ENCODE data around the gene ACSM2B. TPM values are rescaled to one million over a fixed set of nuclear protein-coding genes. Genes with fewer than 3 reads are reported as not detected.

ACSM2B gene
- total RNA-seq, 1 experiment from 2014 or later = not detected

- no peak for TF ChIP-seq EZH2 (IDR thresholded peaks at IDR 0.05; ENCODE audit: borderline replicate concordance, low read depth, low read length, poor library complexity, severe bottlenecking)
- no peak for TF ChIP-seq CTCF (conservative IDR thresholded peaks at IDR 0.05; ENCODE audit: low read depth, low read length)
- Histone ChIP-seq H3K27ac (ENCODE audit: low read depth, low read length, poor library complexity, severe bottlenecking) (no peak overlapping the region), H3K4me3 (ENCODE audit: low read depth, low read length, poor library complexity, severe bottlenecking) (no peak overlapping the region), H3K36me3 (ENCODE audit: insufficient read depth, low read length, poor library complexity, severe bottlenecking) (no peaks in the 10 kb centered on the region), H3K9me3 (ENCODE audit: low read depth, low read length, poor library complexity, severe bottlenecking) (no peaks in the 10 kb centered on the region), H3K4me1 (ENCODE audit: insufficient read depth, low read length, poor library complexity, severe bottlenecking) (no peaks in the 10 kb centered on the region), H3K27me3 (replicated peaks; ENCODE audit: insufficient read depth, low read depth, low read length, poor library complexity) (peaks cover 9% of the 10 kb centered on the region)
- no peak for DNase-seq (ENCODE audit: low spot score)
- ChIA-PET CTCF (no interaction called here), POLR2A (ENCODE audit: low non-redundant PET) (no interaction called here)
- intact Hi-C loops (cut with micrococcal nuclease; ENCODE audit: unreplicated experiment) = no loop called here
- no TSS peak for BruUV-seq (replicated peaks)
Measured at GRCh38 chr16:20622498-20622870, 46.3 kb upstream of the ACSM2B start.

DNA sequence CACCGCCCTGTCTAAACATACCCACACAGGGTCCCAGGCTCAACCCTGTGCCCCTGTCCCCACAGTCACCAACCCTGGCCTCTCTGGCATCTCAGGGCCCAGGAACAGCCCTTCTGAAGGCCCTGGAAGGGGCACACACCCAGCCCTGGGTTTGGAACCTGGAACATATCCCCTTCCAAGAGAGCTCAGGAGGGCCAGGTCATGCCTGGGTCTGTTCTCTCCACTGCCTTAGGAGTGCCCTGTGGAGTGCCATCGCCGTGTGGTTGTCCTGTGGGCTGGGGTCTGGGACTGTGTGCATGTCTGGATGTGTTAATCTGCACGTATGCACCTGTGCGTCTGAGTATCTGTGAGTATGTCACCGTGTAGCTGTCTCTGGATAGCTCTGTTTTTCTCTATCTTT, 45.2 kb upstream of the ACSM2B start:
- ChIA-PET CTCF (no interaction called here), POLR2A (ENCODE audit: low non-redundant PET) (no interaction called here)
- no peak overlapping the region for H3K4me3 ChIP-seq (ENCODE audit: low read depth, low read length, poor library complexity, severe bottlenecking)
- peaks cover 9% of the 10 kb centered on the region for H3K27me3 ChIP-seq (replicated peaks; ENCODE audit: insufficient read depth, low read depth, low read length, poor library complexity)
- H3K36me3 ChIP-seq (ENCODE audit: insufficient read depth, low read length, poor library complexity, severe bottlenecking) = no peaks in the 10 kb centered on the region
- DNase-seq (ENCODE audit: low spot score) = no peak
- BruUV-seq (replicated peaks) = no TSS peak
- H3K27ac ChIP-seq (ENCODE audit: low read depth, low read length, poor library complexity, severe bottlenecking) = no peak overlapping the region
- no peaks in the 10 kb centered on the region for H3K4me1 ChIP-seq (ENCODE audit: insufficient read depth, low read length, poor library complexity, severe bottlenecking)
- no peak for TF ChIP-seq EZH2 (IDR thresholded peaks at IDR 0.05; ENCODE audit: borderline replicate concordance, low read depth, low read length, poor library complexity, severe bottlenecking)
- no peak for TF ChIP-seq CTCF (conservative IDR thresholded peaks at IDR 0.05; ENCODE audit: low read depth, low read length)
- intact Hi-C loops (cut with micrococcal nuclease; ENCODE audit: unreplicated experiment) = no loop called here
- H3K9me3 ChIP-seq (ENCODE audit: low read depth, low read length, poor library complexity, severe bottlenecking) = no peaks in the 10 kb centered on the region

DNA sequence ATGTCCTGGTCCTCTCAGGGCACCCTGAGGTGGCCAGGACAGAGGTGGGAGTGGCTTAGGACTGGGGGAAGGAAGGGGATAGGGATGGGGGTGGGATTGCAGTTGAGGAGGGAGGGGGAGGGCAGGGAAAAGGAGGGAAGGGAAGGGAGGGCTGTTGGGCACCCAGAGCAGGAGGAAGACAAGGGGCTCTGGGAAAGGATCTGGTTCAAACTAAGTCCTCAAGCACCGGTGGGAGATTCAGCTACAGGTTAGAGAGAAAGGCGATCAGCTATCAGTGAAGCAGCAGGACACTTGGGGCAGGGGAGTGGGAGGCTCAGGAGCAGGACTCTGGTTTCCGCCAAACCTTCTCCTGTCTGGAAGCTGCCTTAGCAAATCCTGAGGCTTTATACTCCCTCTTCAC, 44.6 kb upstream of the ACSM2B start:
- Histone ChIP-seq H3K4me1 (ENCODE audit: insufficient read depth, low read length, poor library complexity, severe bottlenecking) (no peaks in the 10 kb centered on the region), H3K9me3 (ENCODE audit: low read depth, low read length, poor library complexity, severe bottlenecking) (no peaks in the 10 kb centered on the region), H3K4me3 (ENCODE audit: low read depth, low read length, poor library complexity, severe bottlenecking) (no peak overlapping the region), H3K36me3 (ENCODE audit: insufficient read depth, low read length, poor library complexity, severe bottlenecking) (no peaks in the 10 kb centered on the region), H3K27ac (ENCODE audit: low read depth, low read length, poor library complexity, severe bottlenecking) (no peak overlapping the region), H3K27me3 (replicated peaks; ENCODE audit: insufficient read depth, low read depth, low read length, poor library complexity) (peaks cover 9% of the 10 kb centered on the region)
- DNase-seq (ENCODE audit: low spot score) = no peak
- intact Hi-C loops (cut with micrococcal nuclease; ENCODE audit: unreplicated experiment) = no loop called here
- BruUV-seq (replicated peaks) = no TSS peak
- POLR2A ChIA-PET (ENCODE audit: low non-redundant PET) = no interaction called here
- no peak for TF ChIP-seq CTCF (conservative IDR thresholded peaks at IDR 0.05; ENCODE audit: low read depth, low read length)
- TF ChIP-seq EZH2 (IDR thresholded peaks at IDR 0.05; ENCODE audit: borderline replicate concordance, low read depth, low read length, poor library complexity, severe bottlenecking) = no peak
- CTCF ChIA-PET = no interaction called here
